Activated CD8-positive, alpha-beta memory T cell treated with anti-CD3 and anti-CD28 coated beads for 36 hours (primary cell): Measurements from ENCODE around the gene BTBD3. TPM values are rescaled to one million over a fixed set of nuclear protein-coding genes. Genes with fewer than 3 reads are reported as not detected.

Experiments used
- CTCF ChIA-PET: fragments of 350-600 bp; sonication (Branson Sonifier 250); formaldehyde crosslinking; loops from one replicate; lab custom pipeline; 2021; ENCODE audit warnings: antibody characterized with exemption; lab: Charles Lee
- POLR2A ChIA-PET: fragments of 350-600 bp; sonication (Branson Sonifier 250); formaldehyde crosslinking; loops from one replicate; lab custom pipeline; 2021; ENCODE audit warnings: antibody characterized with exemption; lab: Charles Lee
- total RNA-seq, 2 experiments: library from RNA; stranded (reverse); gene quantifications; one replicate each; pipeline ENCODE4 v1.2.3, GENCODE V29; 2021

The BTBD3 gene
- total RNA-seq, 2 experiments from 2014 or later: 1.4 TPM

GRCh38 chr20:11952639-11953038 is 34.9 kb downstream of the BTBD3 start:
- ChIA-PET CTCF (no interaction called here), POLR2A (no interaction called here)

GRCh38 chr20:11957911-11958310 is 40.2 kb downstream of the BTBD3 start:
- ChIA-PET CTCF (no interaction called here), POLR2A (no interaction called here)

- ChIA-PET CTCF (no interaction called here), POLR2A (no interaction called here)
Measured at GRCh38 chr20:11958855-11959254, 41.2 kb downstream of the BTBD3 start.

GRCh38 chr20:11965602-11966001 is 47.9 kb downstream of the BTBD3 start:
- ChIA-PET POLR2A (no interaction called here), CTCF (no interaction called here)

GRCh38 chr20:11966186-11966585 is 48.5 kb downstream of the BTBD3 start:
- CTCF ChIA-PET: no interaction called here
- POLR2A ChIA-PET: no interaction called here

- POLR2A ChIA-PET: no interaction called here
- CTCF ChIA-PET: no interaction called here
Measured at GRCh38 chr20:11970243-11970836, 52.6 kb downstream of the BTBD3 start.

- POLR2A ChIA-PET: no interaction called here
- CTCF ChIA-PET: no interaction called here
Measured at GRCh38 chr20:11972478-11972877, 54.8 kb downstream of the BTBD3 start.
